ENCODE results near the gene COX18. TPM values are rescaled to one million over a fixed set of nuclear protein-coding genes. Genes with fewer than 3 reads are reported as not detected.
A peak's percentile ranks its signal among the peaks of the same experiment; 100 is the strongest.

COX18 gene, protein sequence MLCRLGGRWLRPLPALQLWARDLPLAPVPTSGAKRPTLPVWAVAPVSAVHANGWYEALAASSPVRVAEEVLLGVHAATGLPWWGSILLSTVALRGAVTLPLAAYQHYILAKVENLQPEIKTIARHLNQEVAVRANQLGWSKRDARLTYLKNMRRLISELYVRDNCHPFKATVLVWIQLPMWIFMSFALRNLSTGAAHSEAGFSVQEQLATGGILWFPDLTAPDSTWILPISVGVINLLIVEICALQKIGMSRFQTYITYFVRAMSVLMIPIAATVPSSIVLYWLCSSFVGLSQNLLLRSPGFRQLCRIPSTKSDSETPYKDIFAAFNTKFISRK
- total RNA-seq, result 15.9 TPM
- long read RNA-seq, full-length matches to known transcripts, result 3 of 8 reads
- long read RNA-seq, partial matches to known transcripts, result 1 of 8 reads
- long read RNA-seq, other reads (novel, unspliced or antisense), result 4 of 8 reads

DNA sequence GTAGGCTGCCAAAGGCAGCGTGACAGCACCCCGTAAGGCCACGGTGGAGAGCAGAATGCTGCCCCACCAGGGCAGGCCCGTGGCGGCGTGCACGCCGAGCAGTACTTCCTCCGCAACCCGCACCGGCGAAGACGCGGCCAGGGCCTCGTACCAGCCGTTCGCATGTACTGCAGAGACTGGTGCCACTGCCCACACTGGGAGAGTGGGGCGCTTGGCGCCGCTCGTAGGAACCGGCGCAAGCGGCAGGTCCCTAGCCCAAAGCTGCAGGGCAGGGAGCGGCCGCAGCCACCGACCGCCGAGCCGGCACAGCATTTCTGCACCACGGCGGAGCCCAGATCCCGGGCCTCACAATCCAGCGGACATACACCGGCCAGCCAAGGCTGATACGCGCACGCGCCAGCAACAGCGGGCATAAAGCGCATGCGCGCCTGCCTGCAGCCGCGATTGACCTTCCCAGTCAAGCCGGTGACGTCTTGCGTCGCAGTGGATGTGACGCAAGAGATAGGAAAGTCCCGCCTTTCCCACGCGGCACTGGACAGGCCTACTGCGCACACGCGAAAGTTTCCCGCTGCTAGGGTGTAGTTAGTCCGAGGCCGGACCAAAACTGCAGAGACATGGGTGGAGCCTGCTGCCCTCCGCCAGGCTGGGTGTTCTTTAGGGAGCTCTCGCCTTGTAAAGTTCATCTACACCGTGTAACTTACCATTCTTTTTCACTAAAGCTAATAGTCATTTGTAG is at the start of gene COX18:
Gene COX18 (minus strand): TSS at position 379 of the 736 bp plus-strand sequence. CDS start 67 bp downstream, at position 312.
- intact Hi-C loops (cut with DNase I), result loop anchor here (1.0 kb wide), 1 partner anchor 190 kb away; no protein-coding TSS in a partner anchor
- DNase-seq (ENCODE audit: low spot score), result peak; percentile 99

GRCh38 chr4:73109493-73109892 is 40.0 kb upstream of the COX18 start:
- intact Hi-C loops (cut with DNase I), result no loop called here
- DNase-seq (ENCODE audit: low spot score), result no peak

- no peak for DNase-seq (ENCODE audit: low spot score)
- intact Hi-C loops (cut with DNase I), result no loop called here
These were observed 35.2 kb upstream of the COX18 start for GRCh38 chr4:73104695-73105094.

DNA sequence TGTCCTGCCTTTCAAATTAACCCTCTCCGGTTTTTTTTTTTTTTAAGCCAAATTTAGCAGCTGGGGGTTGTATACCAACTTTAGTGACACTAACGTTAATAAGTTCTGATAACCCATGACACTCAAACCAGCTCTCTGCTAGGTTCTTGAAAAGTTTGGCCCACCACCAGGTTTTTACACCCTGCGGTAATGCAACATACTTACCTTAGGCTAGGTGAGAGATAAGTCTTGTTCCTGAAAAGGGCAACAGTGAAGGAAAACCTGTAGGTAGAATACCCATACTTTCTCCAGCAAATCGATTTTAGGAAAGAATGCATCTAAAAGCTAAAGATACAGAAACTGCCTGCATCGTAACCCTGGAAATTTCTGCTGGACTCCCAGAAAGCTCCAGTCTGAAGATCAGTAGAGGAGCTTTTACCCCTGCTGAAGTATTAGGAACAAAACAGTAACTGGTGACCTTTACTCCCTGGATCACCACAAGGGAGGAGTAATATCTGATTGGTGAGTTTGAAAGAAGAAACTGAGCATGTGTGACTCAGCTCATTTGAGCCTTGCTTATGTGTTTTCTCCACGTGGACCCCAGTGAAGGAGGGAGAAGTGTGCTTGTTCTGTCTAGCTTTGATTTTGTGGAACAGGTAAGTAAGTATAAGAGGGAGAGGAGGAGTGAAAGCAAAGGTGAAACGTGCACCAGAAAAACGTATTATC is 34.4 kb upstream of the COX18 start:
- intact Hi-C loops (cut with DNase I), result no loop called here
- no peak for DNase-seq (ENCODE audit: low spot score)

GRCh38 chr4:73099143-73099542 is 29.6 kb upstream of the COX18 start:
- intact Hi-C loops (cut with DNase I), result no loop called here
- DNase-seq (ENCODE audit: low spot score), result no peak

DNA sequence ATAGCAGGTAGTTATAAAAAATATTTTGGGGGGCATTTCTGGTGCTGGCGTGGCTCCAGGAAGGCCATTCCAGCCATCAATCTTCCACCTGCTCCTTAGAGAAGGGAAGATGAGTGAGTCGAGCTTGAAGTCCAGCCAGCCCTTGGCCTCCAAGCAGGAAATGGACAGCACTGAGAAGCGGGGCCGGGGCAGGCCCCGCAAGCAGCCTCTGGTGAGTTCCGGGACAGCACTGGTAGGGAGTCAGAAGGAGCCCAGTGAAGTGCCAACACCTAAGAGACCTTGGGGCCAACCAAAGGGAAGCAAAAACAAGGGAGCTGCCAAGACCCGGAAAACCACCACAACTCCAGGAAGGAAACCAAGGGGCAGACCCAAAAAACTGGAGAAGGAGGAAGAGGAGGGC is 29.2 kb upstream of the COX18 start:
- intact Hi-C loops (cut with DNase I), result no loop called here
- no peak for DNase-seq (ENCODE audit: low spot score)

DNA sequence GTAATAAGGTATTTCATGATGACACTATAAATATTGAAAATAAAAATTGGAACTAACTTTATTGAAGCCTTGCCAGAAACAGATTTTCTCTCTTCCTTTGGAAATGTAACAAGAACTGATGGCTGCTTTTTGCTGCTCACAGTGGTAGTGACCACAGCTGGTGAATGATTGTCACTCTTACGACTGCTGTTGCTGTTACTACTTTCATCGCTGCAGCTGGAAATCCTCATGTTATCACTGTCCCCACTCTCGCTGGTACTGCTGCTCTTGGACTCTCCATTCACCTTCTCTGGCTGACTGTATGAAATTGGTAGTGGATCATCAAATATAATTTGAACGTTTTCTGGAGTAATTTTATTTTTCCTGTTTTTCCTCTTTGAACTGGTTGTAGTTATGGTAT is 28.5 kb upstream of the COX18 start:
- intact Hi-C loops (cut with DNase I), result no loop called here
- no peak for DNase-seq (ENCODE audit: low spot score)

DNA sequence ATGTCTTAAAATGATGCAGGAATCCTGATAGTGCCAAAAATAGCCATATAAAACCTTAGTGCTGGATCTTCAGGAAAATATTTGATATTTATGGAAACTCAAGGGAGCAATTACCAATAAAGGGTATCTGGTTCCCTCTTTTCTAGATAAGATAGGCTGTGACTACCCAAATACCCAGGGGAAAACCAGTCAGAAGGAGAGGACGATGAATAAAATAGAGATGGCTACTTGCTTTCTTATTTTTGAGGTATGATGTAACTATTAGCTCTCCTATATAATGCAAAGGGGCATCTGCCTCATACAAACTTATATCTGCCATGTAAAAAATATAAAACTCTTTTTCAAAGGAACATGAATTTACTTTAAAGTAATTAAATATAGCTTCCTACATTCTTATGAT is 23.4 kb upstream of the COX18 start:
- intact Hi-C loops (cut with DNase I), result no loop called here
- no peak for DNase-seq (ENCODE audit: low spot score)

DNA sequence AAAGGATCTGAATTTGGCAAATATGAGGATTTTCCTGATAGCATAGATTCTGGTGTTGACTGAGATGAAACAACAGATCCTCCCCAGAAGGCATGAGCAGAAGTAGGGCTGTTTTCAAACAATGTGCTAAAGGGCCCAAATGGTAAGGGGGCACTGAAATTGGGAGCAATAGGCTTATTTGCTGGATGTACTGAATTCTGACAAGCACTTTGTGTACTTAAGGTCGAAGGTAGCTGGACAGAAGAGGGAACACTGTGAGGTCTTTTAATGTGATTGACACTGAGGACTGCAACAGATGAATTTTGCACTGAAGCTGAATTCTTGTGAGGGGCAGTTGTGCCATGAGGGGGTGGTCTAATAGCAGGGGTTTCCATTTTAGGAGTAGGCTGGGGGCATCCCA is 21.2 kb upstream of the COX18 start:
- intact Hi-C loops (cut with DNase I), result no loop called here
- DNase-seq (ENCODE audit: low spot score), result no peak

GRCh38 chr4:73087871-73088270 is 18.4 kb upstream of the COX18 start:
- DNase-seq (ENCODE audit: low spot score), result no peak
- intact Hi-C loops (cut with DNase I), result no loop called here

GRCh38 chr4:73086095-73086868 is 16.8 kb upstream of the COX18 start:
- intact Hi-C loops (cut with DNase I), result no loop called here
- no peak for DNase-seq (ENCODE audit: low spot score)

DNA sequence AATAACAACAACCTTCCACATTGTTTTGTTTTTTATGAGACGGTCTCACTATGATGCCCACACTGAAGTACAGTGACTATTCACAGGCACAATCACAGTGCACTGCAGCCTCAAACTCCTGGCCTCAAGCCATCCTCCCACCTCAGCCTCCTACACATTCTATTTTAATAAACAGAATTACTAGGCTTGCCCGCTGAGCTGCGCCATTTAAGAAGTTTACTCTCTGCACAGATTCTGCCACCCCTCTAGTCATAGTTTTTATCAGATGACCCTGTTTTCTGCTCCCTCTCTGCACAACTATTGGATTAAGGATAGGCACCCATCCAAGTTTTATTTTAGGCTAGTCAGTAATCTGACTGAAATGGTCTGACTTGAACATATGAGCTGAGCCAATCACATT is 11.3 kb upstream of the COX18 start:
- no peak for DNase-seq (ENCODE audit: low spot score)
- intact Hi-C loops (cut with DNase I), result no loop called here

DNA sequence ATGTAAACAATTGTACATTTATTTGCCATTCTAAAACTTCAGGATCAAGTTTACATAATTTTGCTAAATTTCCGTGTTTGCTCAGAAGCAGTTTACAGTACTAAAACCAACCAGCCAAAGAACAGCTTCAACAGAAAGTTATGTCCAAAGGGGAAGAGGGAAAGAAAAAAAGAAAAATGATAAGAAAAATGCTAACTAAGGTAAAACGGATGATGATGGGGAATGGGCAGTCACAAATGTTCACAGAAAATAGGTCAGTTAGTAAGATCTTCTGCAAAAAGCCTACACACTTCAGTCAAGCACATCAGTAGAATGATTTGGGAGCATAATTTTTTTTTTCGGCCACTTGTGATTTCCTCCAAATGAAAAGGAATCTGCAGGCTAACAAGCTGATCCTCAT is 6.3 kb upstream of the COX18 start:
- no peak for DNase-seq (ENCODE audit: low spot score)
- intact Hi-C loops (cut with DNase I), result no loop called here

GRCh38 chr4:73070074-73070390 is 516 bp upstream of the COX18 start:
- DNase-seq (ENCODE audit: low spot score), result no peak
- intact Hi-C loops (cut with DNase I), result no loop called here

- intact Hi-C loops (cut with DNase I), result loop anchor here (1.0 kb wide), 1 partner anchor 191 kb away; no protein-coding TSS in a partner anchor
- no peak for DNase-seq (ENCODE audit: low spot score)
These were observed 802 bp downstream of the COX18 start for GRCh38 chr4:73068491-73069337.

- DNase-seq (ENCODE audit: low spot score), result no peak
- intact Hi-C loops (cut with DNase I), result no loop called here
These were observed 1.5 kb downstream of the COX18 start for GRCh38 chr4:73067971-73068394.

DNA sequence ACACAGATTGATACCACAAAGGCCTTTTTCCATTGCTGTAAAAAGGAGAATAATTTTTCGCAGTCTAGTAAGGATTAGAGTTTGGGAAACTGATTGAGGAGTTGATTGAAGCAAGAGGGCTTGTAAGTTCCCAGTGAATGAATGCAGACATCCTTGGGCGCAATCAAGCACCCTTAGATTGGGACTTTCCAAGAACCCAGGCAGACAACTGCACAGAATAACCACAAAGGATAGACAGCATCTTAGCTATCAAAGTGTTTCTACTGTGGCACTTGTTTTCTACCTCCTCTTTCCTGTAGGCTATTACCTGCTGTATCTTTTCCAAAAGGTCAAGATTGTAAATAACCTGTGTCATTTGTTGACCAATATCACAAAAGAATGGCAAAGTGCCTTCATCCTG is 2.6 kb downstream of the COX18 start:
- intact Hi-C loops (cut with DNase I), result no loop called here
- DNase-seq (ENCODE audit: low spot score), result no peak

- no peak for DNase-seq (ENCODE audit: low spot score)
- intact Hi-C loops (cut with DNase I), result no loop called here
These were observed 3.1 kb downstream of the COX18 start for GRCh38 chr4:73066445-73066844.

DNA sequence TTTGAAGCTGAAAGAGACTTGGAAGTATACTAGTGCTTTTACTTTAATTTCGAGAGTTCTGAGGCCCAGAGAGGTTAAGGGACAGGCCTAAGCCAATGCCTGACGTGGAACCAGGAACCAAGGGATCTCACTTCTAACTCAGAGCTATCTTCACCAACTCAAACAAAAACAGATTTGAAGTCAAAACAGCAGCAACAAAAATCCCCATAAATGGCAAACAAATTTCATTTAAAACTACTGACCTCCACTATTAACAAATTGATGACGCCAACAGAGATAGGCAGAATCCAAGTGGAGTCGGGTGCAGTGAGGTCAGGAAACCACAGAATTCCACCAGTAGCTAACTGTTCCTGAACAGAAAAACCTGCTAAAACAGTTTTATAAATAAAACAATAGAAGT is 5.0 kb downstream of the COX18 start:
- intact Hi-C loops (cut with DNase I), result no loop called here
- DNase-seq (ENCODE audit: low spot score), result no peak
